HG02943 (cell line): Measurements from ENCODE around the gene NUP50.

Experiments
- ATAC-seq: cut with Tn5 transposase; IDR thresholded peaks from one replicate; pipeline ENCODE4 v1.9.1; 2021; ENCODE audit warnings: mild to moderate bottlenecking, low read depth, moderate library complexity; ENCODE audit not compliant: unreplicated experiment

NUP50 gene

DNA sequence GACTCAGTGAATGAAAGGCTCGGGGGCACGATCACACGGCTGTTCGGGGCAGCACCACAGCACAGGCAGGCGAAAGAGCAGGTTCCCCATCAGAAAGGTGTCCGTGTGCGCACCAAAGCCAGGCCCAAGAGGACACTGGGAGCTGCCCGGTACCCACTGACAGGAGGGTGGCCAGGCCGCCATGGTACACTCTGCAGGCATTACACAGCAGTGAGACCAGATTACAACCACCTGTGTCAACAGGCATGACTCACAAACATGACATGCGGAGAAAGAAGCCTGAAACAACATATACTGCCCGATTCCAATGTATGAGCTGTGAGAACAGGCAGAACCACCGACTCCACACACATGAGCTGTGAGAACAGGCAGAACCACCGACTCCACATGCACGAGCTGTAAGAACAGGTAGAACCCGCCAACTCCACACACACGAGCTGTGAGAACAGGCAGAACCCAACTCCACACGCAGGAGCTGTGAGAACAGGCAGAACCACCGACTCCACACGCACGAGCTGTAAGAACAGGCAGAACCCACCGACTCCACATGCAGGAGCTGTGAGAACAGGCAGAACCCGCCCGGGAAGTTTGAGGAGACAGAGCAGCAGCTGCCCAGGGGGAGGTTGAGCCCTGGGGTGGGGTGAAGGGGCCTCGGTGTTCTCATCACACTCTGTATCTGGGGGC lies 44.4 kb downstream of the NUP50 start:
- ATAC-seq, result no peak

DNA sequence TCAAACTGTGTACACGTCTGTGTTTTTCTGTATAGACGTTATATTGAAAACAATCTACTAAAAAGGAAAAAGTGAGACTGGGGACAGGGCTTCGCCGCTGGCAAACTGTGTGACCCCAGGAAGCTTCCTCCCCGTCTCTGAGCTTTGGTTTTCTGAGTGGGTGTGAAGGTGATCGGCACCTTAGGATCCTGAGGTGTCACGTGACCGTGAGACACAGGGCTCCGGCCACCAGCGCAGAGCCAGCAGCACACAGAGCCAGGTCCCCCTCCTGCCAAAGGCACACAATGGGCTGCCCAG lies 44.9 kb downstream of the NUP50 start:
- no peak for ATAC-seq

- ATAC-seq, result no peak
These were observed 45.5 kb downstream of the NUP50 start for GRCh38 chr22:45208993-45209838.

- ATAC-seq, result no peak
These were observed 46.4 kb downstream of the NUP50 start for GRCh38 chr22:45210174-45210573.

- ATAC-seq, result no peak
These were observed 46.9 kb downstream of the NUP50 start for GRCh38 chr22:45210577-45210976.

DNA sequence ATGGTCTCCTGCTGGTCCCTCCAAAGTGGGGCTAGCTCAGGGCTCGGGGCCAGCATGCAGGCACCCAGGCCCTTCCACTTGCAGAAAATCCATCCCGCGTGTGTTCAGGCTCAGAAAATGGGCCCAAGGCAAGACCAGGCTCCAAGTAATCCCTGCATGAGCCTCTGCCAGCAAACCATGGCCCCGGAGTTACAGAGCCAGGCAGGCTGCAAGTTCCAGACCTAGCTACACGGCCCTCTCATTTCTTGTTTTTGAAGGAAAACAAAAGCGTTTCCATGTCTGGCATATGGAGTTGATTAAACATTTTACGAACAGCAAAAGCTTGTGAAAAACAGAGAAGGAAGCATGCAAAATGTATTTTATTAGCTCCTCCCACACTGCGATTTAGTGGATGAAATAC lies 47.3 kb downstream of the NUP50 start:
- ATAC-seq, result no peak

GRCh38 chr22:45211435-45211834 lies 47.7 kb downstream of the NUP50 start:
- no peak for ATAC-seq

DNA sequence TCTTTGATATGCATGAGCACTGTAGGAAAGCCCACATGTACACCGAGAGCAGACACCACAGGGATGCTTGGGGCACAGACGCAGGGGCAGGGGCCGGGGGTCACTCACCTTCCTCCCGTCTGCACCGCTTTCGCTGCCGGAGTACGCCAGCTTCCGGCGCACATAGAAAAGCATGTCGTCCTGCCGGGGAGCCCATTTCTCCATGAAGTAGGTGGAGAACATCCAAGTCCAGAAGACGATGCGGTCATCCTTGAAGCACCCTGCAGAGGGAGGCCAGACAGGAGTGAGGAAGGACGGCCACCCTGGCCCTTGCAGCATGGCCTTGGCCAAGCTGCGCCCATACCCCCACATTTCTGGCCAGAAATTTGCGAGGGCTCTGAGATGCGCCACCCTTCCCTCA lies 48.1 kb downstream of the NUP50 start:
- ATAC-seq, result no peak

DNA sequence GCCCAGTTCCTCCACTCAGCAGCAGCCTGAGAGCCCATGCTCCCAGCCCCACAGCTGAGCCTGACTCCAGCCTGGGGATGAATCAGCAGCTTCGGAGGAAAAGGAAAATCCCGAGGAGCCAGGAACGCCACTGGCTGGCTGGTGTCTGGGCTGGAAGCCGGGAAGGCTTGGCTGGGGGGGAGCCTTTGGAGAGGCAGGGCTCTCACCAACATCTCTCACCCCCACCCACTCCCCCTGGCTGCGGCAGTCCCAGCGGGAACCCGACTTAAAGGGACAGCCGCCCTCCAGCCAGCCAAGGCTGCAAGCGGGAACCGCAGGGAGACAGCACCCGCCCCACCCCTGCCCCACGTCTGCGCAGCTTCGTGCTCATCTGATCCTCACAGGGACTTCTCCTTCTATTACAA lies 48.6 kb downstream of the NUP50 start:
- no peak for ATAC-seq

DNA sequence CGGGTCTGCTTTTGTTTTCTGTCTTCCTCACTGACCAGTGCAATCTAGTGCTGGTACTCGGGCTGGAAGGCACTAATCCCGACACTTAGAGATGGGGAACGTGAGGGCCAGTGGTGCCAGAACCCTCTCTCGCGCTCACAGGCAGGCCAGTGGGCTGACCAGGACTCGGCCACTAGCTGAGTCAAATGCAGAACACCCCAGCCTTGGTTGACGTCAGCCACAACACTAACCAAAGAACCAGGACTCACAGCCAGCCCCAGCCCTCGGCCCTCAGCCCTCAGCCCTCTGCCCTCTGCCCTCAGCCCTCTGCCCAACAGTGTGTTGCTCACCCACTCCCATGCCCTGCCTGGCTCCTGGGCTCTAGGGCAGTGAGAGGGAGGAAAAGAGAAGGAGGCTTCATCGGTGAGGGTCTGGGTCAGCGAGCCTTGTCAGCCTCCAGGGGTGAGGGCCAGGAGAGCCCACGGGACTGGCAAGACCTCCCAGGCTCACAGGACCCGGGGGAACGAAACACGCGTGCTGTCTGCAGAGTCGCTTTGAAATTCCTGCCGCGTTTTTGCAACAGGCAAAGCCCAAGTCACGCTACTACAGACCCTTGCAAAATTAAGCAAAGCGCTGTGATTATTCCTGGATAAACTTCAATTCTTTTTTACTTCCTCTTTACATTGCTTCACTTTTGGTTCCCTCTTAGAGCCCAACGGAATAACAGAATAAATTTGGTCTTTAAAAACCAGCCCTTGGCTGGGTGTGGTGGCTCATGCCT lies 49.4 kb downstream of the NUP50 start:
- no peak for ATAC-seq

GRCh38 chr22:45216133-45217003 lies 52.6 kb downstream of the NUP50 start:
- no peak for ATAC-seq

DNA sequence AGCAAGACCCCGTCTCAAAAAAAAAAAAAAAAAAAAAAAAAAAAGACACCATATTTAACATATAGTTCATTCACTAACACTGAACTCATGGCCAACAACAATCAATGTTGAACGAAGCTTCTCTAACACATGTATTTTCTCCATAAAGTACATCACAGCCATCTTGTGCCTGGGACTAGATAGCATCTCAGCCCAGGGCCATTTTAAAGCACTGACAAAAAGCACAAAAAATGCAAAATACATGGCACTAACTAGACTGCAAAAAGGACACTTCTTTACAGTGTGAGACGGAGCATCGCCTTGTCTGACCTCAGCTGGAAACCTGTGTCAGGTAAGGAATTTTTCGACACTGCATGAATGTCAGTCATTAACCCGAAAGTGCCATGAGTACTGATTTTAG lies 53.6 kb downstream of the NUP50 start:
- no peak for ATAC-seq

GRCh38 chr22:45217806-45218205 lies 54.1 kb downstream of the NUP50 start:
- ATAC-seq, result no peak

GRCh38 chr22:45218976-45219375 lies 55.3 kb downstream of the NUP50 start:
- no peak for ATAC-seq

DNA sequence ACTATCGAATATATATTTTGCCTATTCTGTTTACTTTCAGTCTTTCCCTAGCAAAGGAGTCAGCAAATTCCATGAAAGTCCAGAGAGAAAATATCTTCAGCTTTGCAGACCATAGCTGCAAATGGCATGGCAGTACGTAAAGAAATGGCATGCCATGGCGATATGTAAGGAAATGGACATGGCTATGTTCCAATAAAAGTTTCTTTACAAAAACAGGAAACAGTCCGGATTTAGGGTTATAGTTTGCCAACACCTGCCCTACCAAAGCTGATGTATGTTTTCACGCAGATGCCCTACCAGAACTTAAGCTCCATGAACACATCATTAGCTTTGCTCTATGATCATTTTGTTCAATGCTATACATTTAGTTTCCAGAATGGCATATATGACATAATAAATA lies 57.5 kb downstream of the NUP50 start:
- ATAC-seq, result no peak

DNA sequence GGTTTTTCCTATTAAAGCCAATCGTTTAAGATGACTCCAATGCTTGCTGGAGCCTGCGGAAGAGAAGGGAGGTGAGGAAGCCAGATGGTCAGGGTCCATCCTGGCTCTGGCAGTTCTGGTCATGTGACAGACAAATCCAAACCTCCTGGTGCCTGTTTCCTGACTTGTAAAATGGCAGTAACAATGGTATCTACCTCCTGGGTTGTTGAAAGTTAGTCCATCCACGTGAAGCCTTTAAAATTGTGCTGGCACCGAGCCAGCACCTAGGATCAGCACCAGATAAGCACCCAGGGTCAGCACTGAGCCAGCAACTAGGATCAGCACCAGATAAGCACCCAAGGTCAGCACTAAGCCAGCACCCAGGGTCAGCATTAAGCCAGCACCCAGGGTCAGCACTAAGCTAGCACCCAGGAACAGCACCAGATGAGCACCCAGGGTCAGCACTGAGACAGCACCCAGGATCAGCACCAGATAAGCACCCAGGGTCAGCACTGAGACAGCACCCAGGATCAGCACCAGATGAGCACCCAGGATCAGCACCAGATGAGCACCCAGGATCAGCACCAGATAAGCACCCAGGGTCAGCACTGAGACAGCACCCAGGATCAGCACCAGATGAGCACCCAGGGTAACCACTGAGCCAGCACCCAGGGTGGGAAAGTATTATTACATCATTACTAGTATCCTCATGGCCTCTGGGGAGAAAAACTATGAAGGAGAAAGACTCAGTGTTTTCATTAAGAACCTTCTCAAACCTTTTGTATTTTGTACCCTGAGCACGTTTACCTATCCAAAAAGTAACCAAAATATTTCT lies 59.8 kb downstream of the NUP50 start:
- ATAC-seq, result no peak

DNA sequence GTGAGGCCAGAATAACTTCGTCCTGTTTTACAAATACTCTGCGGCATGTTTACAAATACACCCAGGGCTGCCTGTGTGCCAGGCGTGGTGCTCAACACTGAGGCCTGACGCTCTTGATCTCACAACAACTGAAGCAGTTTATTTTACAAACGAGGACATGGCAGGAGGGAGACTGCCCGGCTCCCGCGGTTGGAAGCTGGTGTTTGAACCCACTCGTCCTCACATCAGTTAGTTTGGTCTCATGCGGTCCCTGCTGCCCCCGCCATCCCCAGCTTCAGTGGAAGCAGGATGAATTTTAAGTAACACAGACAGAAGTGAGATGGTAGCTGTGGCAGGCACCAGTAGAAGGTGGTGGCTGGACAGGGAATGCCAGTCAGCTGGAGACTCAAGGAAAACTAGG lies 60.6 kb downstream of the NUP50 start:
- ATAC-seq, result no peak

- no peak for ATAC-seq
These were observed 61.4 kb downstream of the NUP50 start for GRCh38 chr22:45224988-45225731.
